Measurements from ENCODE around the gene CATSPERE.
"Not testable (repeated sequence)": the region's sequence is repeated elsewhere in the genome, so short reads cannot be mapped to it uniquely, and the experiment has no call there.

CATSPERE gene

GRCh38 chr1:244556263-244556662, 95.2 kb downstream of the CATSPERE start:
- DNase-seq: no peak

DNA sequence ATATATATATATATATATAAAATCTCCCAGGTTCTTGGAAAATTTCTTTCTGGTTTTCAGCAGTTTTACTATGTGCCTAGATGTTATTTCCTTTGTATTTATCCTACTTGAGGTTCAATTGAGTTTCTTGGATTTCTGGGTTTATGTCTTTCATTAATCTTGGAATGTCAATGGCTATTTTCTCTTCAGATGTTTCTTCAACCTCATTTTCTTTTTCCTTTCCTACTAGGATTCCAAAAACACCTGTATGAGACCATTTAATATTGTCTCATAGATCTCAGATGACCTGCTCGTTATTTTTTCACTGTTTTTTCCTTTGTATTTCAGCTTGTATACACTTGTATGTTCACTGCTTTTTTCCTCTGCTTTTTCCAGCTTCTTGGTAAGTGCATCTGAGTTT, 96.5 kb downstream of the CATSPERE start:
- no peak for DNase-seq

DNA sequence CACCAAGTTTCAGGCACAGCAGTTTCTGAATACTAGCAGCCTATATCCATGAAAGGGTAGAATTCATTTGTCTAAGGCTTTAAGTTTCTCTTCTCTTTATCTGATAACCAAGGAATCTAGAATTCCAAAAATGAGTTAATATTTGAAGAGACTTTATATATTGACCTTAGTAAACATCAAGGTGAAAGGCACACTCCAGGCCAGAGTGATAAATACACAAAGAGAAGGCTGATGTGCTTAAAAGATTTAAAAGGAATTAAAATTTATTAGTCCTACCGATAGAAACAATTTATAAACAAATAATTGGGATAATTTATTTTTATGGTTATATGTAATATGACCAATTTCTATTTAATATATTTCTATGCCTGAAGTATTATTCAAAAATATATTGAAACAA, 98.5 kb downstream of the CATSPERE start:
- DNase-seq: no peak

GRCh38 chr1:244562877-244563276, 101.8 kb downstream of the CATSPERE start:
- DNase-seq: not testable (repeated sequence)

- DNase-seq: no peak
Observed at GRCh38 chr1:244573768-244574167, 112.7 kb downstream of the CATSPERE start.

GRCh38 chr1:244576259-244576892, 115.3 kb downstream of the CATSPERE start:
- no peak for DNase-seq

- not testable (repeated sequence) for DNase-seq
Observed at GRCh38 chr1:244578205-244578604, 117.1 kb downstream of the CATSPERE start.

DNA sequence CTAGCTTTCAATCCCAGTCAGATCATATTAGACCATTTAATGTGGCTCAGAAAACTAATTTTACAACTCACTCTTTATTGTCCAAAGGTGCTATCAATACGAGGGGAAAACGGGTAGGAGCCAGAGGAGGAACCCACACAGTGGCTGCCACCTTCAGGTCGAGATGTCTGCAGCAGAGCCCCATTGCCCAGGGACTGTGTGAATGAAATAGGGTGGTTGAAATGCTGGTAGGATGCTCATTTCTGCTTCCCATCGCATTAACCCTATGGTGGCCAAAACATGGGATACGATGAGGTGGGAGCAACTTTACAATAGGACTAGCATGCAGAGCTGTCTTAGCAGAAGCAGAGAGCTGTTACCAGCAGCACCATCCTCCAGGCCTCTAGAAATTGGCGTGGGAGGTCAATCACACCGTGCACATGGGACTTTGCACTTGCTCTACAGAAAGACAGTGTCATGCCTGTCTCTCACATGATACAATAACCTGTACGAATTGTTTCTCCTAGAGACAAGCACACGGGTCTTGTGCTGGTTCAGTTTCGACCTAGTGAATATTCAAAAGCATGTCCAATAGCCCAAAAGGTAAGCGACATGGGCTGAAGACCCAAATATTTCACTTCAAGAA, 122.4 kb downstream of the CATSPERE start:
- no peak for DNase-seq

- no peak for DNase-seq
Observed at GRCh38 chr1:244585867-244586266, 124.8 kb downstream of the CATSPERE start.

- no peak for DNase-seq
Observed at GRCh38 chr1:244590670-244591069, 129.6 kb downstream of the CATSPERE start.

DNA sequence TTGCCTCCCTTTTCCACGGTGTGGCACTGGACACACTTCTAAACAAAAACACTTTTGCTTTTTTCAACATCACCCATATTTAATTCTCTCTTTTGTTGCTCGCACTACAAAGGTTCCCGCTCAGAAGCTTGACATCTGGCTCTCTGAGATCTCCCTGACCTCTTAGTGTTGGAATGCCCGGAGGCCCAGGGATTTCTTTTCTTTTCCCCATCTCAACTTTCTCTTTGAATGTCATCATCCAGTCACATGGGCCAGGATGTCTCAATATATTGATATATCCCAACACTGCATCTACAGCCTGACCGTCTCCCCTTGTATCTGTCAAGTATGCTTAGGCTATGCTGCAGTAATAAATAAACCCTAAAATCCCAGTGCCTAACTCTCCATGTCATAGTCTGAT, 137.5 kb downstream of the CATSPERE start:
- no peak for DNase-seq

DNA sequence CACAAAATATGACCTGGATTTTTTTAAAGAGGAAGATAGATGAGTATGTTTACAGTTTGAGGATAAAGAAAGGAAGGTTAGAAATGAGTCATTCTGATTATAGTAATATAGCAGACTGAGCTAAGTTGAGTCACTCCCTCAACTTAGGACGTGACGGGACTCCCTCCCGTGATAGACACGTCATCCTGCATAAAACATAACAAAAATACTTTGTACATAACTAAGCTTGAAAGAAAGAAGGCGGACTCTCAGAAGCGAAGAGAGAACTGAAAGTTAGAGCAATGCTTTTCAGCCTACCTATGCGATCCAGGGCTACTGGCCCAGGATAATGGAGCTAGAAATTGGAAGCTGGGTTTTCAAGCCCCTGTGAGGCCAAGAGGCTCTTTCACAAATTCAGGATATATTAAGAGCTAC, 138.9 kb downstream of the CATSPERE start:
- no peak for DNase-seq

DNA sequence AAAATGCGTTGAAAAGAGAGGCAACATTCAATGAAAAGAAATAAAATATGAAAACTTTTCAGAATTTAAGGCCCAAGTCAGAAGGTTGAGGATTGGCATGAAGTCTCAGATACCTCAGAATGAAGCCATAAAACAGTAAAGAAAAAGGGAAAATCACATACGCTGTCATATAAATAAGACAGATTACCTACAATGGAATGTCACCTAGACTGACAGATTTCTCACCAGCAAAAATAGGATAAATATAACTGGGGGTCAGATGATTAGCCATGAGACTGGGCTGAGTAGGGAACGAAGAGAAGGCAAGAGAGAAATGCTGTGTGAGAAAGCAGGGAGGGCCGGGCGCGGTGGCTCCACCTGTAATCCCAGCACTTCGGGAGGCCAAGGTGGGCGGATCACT, 140.3 kb downstream of the CATSPERE start:
- no peak for DNase-seq

DNA sequence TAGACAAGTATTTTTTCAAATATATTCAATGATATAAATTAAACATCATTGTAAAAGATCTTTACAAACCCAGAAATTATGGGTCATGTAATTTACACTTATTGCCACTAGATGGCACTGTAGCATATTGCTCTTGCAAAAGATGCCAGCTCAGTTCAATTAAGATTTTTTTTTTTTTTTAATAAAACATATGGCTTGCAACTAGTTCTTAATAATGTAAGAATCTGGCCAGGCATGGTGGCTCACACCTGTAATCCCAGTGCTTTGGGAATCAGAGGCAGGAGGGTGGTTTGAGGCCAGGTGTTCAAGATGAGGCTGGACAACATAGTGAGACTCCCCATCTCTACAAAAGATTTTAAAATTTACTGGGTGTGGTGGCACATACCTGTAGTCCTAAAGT, 142.4 kb downstream of the CATSPERE start:
- peak; percentile 56 for DNase-seq

- DNase-seq: no peak
Observed at GRCh38 chr1:244605835-244606370, 144.8 kb downstream of the CATSPERE start.

- no peak for DNase-seq
Observed at GRCh38 chr1:244614113-244614836, 153.2 kb downstream of the CATSPERE start.

GRCh38 chr1:244614879-244615278, 153.8 kb downstream of the CATSPERE start:
- no peak for DNase-seq

DNA sequence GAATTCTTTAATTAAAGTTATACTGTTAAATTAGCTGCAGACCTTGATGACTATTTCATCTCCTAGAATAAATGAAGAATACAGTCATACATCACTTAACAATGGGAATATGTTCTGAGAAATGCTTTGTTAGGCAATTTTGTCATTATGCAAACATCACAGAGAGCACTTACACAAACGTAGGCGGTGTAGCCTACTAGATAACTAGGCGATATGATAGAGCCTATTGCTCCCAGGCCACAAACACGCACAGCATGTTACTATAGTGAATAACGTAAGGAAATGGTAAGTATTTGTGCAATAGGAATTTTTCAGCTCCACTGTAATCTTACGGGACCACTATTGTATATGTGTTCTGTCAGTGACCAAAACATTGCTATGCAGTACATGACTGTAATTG, 154.2 kb downstream of the CATSPERE start:
- DNase-seq: no peak

DNA sequence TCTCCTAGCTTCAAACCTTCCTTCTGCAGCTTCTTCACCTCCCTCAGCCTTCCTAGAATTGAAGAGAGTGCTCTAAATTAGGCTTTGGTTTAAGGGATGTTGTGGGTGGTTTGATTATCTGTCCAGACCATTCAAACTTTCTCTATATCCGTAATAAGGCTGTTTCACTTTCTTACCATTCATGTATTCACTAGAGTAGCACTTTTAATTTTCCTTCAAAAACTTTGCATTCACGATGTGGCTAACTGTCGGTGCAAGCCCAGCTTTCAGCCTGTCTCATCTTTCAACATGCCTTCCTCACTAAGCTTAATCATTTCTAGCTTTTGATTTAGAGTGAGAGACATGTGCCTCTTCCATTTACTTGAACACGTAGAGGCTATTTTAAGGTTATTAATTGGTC, 165.6 kb downstream of the CATSPERE start:
- DNase-seq: no peak

GRCh38 chr1:244628789-244629188, 167.7 kb downstream of the CATSPERE start:
- DNase-seq: no peak

GRCh38 chr1:244633140-244633539, 172.1 kb downstream of the CATSPERE start:
- no peak for DNase-seq

DNA sequence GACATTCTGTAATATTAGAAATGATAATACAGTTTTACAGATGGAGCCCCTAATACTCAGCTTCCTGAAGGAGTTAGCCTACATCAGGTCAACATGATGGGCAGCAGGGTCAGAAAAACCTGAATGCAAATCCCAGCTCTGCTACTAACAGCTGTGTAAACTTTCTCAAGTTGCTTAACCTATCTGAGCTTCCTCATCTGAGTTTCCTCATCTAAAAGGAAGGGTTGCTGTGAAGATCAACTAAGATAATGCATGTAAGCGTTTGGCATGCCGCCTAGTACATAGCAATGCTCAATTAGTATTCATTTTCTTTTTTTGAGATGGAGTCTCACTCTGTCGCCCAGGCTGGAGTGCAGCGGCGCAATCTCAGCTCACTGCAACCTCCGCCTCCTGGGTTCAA, 173.5 kb downstream of the CATSPERE start:
- DNase-seq: no peak

- no peak for DNase-seq
Observed at GRCh38 chr1:244636488-244637259, 175.6 kb downstream of the CATSPERE start.
